AG04449 (cell line): Measurements from ENCODE around the gene CCL5.

Experiments used
- CTCF ChIA-PET: fragments of 350-600 bp; formaldehyde crosslinking; extraction: SDS; loops from one replicate; lab custom pipeline; 2021; ENCODE audit warnings: antibody characterized with exemption; lab: Yijun Ruan, JAX
- POLR2A ChIA-PET: fragments of 400-600, 350-600 bp; formaldehyde crosslinking; extraction: SDS; loops from one replicate; lab custom pipeline; 2020; ENCODE audit warnings: antibody characterized with exemption, inconsistent platforms; lab: Yijun Ruan, JAX
- DNase-seq: peaks from one replicate; pipeline ENCODE4 v3.0.0-alpha.2; 2010; ENCODE audit warnings: low read depth, low spot score
- H3K4me3 ChIP-seq: 2 replicates; pipeline ENCODE4 v1.5.1; 2011; ENCODE audit warnings: low read depth, mild to moderate bottlenecking, control low read depth, low read length
- TF ChIP-seq, protein P1 (sequence below): IDR thresholded peaks from one replicate; pipeline ENCODE4 v1.5.1; 2011; ENCODE audit warnings: mild to moderate bottlenecking, moderate library complexity, low read length, control low read depth, inconsistent platforms; ENCODE audit not compliant: insufficient read depth; ENCODE audit errors: missing control alignments

CCL5 gene

DNA sequence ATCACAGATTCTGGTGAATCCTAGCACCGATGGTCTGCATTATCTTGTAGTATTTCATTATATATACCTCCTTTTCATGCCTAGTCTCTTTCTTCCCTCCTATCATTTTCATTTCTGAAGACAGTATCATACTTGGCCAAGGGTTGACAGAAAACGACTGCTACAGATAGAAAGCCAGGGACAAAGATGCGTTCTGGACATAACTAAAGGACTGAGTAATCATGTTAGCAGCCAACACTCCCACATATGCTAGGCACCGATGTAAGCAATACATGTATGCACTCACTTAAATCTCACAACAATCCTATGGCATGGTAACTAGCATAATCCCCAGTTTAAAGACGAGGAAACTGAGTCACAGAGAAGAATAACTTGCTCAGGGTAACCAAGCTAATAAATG is 27.5 kb upstream of the CCL5 start:
- no peak overlapping the region for H3K4me3 ChIP-seq
- POLR2A ChIA-PET, result no interaction called here
- DNase-seq, result no peak
- TF ChIP-seq, protein P1, sequence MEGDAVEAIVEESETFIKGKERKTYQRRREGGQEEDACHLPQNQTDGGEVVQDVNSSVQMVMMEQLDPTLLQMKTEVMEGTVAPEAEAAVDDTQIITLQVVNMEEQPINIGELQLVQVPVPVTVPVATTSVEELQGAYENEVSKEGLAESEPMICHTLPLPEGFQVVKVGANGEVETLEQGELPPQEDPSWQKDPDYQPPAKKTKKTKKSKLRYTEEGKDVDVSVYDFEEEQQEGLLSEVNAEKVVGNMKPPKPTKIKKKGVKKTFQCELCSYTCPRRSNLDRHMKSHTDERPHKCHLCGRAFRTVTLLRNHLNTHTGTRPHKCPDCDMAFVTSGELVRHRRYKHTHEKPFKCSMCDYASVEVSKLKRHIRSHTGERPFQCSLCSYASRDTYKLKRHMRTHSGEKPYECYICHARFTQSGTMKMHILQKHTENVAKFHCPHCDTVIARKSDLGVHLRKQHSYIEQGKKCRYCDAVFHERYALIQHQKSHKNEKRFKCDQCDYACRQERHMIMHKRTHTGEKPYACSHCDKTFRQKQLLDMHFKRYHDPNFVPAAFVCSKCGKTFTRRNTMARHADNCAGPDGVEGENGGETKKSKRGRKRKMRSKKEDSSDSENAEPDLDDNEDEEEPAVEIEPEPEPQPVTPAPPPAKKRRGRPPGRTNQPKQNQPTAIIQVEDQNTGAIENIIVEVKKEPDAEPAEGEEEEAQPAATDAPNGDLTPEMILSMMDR, result no peak
- CTCF ChIA-PET, result no interaction called here

DNA sequence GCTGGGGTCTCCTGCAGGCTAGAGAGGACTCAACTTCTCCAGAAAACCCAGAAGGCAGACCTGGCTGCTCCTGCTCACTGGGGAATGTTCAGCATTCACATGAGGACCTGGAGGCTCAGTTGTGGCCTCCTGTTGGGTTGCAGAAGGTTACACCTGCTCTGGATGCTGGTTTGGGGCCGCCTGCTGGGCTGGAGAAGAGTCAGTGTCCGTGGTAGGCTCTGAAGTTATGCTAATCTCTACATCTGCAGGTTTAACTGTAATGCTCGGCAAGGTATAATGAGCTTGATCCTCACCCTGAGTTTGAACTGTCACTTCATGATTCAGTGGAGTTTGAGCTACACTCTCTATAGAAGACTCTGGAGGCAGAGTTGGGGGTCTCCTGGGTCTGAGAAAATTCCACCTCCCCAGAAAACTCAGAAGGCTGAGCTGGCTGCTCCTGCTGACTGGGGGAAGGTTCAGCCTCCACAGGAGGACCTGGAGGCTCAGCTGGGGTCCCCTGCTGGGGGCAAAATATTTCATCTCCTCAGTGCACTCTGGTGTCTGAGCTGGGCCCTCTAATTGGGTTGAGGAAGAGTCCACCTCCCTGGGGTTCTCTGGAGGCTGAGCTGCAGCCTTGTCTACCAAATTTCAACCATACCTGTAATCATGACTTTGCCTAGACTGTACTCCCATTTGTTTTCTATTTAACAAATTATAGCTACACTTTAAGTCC is 26.9 kb upstream of the CCL5 start:
- ChIA-PET CTCF (no interaction called here), POLR2A (no interaction called here)

DNA sequence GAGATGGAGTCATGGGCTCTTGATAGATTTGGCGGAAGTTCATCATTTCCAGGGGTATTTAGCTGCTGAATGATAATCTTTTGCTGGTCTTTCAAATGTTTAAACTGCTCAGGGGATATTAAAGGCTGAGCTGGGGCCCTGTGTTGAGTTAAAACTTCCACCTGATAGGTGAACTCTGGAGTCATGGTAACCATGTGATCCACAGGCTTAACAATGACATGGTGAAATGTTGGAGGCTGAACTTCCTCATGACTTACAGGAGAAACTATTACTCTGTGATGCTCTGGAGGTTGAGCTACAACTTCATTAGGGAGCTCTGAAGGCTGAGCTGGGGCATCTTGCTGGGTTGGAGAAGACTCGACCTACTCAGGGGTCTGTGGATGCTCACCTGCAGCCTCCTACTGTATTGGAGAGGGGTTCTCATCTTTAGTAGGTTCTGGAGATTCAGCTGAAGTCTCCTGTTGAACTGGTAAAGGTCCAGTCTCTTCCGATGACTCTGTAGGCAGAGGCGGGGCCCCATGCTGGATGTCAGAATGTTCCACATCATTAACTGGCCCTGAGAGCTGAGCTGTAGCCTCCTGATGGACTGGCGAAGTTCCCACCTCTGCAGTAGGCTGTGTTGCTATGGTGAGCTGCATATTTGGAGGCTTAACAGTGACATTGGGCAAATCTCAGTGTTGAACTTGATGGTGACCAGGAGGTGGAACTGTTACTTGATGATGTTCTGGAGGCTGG is 26.2 kb upstream of the CCL5 start:
- ChIA-PET CTCF (no interaction called here), POLR2A (no interaction called here)
- H3K4me3 ChIP-seq, result no peak overlapping the region
- no peak for DNase-seq
- TF ChIP-seq, protein P1, result no peak

More for the DNA sequence above, 26.9 kb upstream of the CCL5 start:
- no peak for DNase-seq
- TF ChIP-seq, protein P1, result no peak
- no peak overlapping the region for H3K4me3 ChIP-seq

DNA sequence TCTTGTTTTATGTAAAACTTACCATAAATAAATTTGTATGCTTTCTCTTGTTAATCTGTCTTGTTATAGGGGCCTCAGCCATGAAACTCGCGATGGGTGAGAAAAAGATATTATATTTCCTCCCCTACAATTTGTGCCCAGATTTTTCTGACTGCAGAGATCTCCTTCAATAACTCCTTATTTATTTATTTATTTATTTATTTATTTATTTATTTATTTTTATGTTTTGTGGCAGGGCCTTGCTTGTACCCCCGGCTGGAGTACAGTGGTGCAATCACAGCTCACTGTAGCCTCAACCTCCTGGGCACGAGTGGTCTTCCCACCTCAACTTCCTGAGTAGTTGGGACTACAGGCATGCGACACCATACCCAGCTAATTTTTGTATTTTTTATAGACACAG is 23.3 kb upstream of the CCL5 start:
- TF ChIP-seq, protein P1, result no peak
- DNase-seq, result no peak
- ChIA-PET POLR2A (no interaction called here), CTCF (no interaction called here)
- H3K4me3 ChIP-seq, result no peak overlapping the region

DNA sequence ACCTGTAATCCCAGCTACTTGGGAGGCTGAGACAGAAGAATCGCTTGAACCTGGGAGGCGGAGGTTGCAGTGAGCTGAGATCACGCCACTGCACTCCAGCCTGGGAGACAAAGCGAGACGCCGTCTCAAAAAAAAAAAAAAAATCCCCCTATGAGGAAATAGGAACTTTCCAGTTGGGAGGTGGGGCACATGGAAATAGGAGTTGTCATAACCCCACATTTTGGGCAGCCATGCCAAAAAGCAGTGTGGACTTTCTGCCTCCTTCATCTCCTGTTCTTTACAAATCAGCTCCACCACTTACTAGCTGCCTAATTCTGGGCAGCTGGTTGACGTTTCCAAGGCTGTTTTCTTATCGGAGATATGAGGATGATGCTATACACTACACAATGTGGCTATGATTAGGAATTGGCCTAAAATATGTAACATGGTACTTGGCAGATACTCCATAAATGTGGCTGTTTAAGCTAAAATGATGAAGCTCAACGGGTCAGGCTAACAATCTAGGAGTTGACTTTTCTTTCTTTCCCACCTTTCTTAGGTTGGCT is 21.5 kb upstream of the CCL5 start:
- no peak overlapping the region for H3K4me3 ChIP-seq
- CTCF ChIA-PET, result no interaction called here
- TF ChIP-seq, protein P1, result no peak
- POLR2A ChIA-PET, result no interaction called here
- no peak for DNase-seq
